GM21619 (cell line): ENCODE data around the gene CFAP97.
"Not testable (repeated sequence)": the region's sequence is repeated elsewhere in the genome, so short reads cannot be mapped to it uniquely, and the experiment has no call there.

Source experiments
- ATAC-seq: cut with Tn5 transposase; IDR thresholded peaks from one replicate; pipeline ENCODE4 v1.9.1; 2021; ENCODE audit not compliant: unreplicated experiment

CFAP97 gene

DNA sequence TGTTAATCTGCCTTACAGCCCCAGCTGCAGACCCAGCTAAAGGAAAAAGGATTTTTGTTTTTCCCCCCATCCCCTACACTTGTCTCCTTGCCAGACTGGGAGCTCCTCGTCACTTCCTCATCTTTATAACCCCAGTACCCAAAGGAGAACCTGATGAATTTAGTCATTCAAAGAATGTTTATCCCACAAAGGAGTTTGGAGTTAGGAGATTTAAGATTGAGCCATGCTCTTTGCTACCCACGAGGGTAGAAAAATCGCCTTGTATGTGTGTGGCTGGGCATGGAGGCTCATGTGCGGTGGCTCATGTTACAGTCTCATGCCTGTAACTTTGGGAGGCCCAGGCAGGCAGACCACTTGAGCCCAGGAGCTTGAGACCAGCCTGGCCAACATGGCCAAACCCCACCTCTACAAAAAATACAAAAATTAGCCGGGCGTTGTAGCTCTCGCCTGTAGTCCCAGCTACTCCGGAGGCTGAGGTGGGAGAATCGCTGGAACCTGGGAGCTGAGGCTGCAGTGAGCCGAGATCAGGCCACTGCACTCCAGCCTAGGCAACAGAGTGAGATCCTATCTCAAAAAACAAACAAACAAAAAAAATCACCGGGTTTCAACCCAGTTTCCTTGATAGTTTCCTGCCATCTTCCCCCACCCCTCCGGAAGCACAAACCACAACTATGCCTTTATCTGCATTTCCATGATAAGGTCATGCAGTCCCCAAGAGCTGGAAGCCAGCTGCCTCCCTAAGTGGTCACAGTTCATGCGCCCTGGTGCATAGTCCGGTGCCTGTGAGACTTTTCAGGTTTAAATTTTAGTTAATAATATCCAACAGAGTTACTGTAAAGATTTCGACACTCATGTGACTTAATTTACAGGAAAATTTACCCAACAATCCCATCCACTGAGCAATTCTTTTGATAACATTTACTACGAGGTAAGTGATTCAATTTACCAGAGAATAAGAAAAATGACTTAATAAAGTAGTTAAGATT lies 1.5 kb downstream of the CFAP97 start:
- no peak for ATAC-seq

DNA sequence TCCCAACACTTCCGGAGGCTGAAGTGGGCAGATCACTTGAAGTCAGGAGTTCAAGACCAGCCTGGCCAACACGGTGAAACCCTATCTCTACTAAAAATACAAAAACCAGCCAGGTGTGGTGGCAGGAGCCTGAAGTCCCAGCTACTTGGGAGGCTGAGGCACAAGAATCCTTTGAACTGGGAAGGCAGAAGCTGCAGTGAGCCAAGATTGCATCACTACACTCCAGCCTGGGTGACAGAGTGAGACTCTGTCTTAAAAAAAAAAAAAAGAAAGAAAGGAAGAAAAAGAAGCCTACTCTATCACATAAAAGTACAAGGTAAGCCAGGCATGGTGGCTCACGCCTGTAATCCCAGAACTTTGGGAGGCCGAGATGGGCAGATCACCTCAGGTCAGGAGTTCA lies 5.6 kb downstream of the CFAP97 start:
- not testable (repeated sequence) for ATAC-seq

DNA sequence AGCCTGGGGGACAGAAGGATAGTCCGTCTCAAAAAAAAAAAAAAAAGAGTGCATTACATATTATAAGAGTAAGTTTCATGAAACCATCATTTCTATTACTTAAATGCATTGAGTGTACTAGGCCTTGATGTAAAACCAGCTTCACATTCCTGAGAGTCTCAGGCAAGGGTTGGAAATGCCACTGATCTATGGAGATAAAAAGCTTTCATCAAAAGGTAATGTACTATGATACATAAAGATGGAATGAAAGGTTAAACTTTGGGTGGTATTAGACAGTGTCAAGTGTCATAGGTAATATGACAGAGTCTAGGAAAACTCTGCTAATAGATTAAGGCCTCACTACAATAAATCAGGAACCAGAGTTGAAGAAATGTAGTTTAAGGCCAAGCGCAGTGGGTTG lies 7.4 kb downstream of the CFAP97 start:
- ATAC-seq = no peak

DNA sequence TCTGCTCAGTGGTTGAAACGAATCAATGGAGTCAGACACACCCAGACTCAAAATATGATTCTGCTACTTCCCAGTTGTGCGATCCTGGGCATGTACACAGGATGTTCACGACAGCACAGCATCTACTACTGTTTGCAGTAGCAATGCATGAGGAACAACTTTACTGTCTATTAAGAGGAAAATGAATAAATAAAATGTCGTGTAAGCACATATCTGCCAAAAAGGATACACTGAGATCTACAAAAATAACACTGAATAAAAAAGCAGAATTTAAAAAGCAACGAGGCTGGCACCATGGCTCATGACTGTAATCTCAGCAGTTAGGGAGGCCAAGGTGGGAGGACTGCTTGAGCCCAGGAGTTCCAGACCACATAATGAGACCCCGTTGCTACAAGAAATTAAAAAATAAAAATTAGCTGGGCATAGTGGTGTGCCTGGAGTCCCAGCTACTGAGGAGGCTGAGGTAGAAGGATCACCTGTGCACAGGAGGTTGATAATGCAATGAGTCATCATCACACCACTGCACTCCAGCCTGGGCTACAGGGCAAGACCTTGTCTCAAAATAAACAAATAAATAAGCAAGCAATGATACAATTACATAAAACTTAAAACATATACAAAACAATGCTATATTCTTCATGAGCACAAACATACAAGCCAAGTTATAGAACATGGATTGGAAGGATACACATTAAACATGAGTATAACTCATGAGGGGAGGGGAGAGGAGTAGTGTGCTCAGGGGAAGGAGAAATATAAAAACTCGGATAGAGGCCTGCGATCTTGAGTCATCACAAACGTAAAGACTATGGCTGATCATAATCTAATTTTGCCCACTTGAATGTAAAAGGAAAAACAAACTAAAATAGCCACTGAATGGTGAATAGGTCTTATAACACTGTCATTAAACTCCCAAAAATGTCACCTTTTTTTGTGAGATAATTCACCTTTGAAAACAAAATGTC lies 8.6 kb downstream of the CFAP97 start:
- ATAC-seq = no peak

DNA sequence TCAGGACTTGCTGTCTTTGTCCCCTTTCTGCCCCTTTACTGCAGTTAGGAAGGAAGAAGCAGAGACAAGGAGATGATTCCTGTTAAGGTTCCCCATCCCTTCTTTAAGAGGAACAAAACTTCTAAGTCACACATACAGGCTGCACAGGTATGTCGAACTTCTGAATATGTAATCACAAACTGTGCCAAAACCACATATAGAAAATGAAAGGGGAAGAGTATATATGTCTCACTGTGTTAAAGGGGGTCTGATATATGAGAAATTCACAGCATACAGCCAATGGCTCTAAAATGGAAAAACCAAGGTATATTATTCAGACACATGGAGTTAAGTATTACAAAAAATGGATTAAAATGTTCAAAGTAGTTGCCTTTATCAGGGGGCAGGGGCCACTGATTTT lies 11.7 kb downstream of the CFAP97 start:
- ATAC-seq = peak; percentile 88

DNA sequence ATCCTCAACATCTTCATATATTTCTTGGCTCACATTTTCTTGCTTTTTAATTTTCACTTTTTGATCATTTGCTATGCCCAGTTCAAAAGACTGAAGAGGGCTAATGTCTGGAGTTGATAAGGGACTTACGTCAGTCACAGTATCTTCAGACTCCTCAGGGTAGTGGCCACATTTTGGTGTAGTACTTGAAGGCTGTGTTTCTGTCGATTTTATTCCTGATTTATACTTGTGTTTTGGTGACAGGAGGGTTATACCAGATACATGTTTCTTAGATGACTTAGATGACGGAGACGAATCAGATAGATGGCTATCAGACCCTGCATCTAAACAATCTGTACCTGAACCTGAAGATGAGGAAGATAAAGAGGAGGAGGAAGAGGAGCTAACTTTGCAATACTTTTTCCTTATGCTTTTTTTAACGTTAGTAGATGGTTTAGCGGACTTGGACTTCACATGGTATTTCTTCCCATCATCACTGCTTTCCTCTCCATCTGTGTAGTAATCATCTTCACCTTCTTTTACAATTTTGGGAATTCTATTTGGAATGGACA lies 13.4 kb downstream of the CFAP97 start:
- no peak for ATAC-seq

DNA sequence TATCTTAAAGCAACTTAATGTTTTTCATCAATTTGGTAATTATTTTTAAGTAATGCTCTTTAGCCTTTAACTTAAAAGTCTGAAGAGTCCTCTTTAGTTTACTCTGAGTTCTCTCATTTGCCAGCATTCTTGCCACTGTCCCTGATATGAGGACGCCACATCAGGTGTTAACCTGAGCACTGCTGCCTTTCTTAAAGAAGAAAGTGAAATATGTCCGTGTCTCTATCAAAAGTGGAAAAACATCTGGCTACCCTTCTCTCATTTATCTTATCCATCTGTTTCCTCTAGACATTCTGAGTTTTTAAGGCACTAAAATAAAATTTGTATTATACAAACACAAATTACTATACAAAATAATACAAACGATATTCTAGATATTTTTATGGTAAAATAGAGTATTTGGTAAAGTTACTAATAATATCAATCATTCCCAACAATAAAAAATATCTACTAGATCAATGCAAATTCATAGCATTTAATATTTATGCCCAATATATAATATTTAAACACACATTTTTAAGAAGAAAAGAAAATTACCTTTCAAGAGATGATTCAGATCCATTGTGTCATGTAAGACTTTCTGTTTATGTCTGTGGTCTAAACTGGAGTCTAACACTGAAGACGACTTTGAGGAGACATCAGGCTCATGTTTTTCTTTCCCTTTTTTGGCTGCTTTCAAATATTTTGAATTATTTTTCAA lies 14.0 kb downstream of the CFAP97 start:
- no peak for ATAC-seq

DNA sequence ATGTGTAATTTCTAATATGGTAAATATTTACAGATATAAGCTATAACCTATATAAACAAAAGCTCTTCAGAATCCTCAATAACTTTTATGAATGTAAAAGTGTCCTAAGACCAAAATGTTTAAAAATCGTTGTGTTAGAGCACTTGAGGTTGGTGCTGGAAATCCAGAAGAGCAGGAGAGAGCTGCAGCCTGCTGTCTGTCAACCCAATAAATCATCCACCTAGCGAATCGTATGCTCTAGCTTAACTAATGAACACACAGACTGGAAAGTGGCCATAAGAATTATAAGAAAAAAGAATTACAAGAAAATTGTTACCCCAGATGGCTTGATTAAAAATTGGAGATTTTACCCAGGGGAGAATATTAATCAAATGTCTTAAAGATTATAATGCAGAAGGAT lies 17.0 kb downstream of the CFAP97 start:
- no peak for ATAC-seq

DNA sequence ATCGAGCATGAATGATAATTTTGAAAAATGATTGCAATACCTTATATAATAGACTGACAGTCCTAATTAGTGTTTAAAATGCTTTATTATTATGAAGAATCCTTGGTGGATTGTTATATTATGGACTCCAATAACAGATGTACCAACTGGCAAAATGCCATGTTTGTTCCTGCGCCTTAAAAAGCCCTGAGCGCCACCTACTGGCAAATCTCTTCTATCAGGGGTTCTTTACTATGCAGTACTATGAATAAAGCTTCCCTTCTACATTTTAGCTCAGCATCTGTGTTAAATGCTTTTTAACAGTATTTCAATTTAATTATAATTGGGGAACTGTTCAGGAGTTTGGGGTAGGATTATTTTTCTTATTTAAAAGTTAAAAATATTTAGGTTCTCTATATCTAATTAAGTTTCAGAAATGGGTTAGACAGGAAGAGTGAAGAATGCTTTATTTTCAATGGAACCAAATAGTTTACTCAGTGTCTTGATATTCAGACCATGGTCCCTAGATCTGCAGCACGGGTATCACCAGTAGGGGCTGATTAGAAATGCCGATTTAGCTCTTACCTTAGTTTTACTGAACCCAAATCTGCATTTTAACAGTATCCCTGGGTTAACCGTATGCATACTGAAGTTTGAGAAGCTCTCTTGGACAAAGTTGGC lies 20.0 kb downstream of the CFAP97 start:
- peak; percentile 56 for ATAC-seq

DNA sequence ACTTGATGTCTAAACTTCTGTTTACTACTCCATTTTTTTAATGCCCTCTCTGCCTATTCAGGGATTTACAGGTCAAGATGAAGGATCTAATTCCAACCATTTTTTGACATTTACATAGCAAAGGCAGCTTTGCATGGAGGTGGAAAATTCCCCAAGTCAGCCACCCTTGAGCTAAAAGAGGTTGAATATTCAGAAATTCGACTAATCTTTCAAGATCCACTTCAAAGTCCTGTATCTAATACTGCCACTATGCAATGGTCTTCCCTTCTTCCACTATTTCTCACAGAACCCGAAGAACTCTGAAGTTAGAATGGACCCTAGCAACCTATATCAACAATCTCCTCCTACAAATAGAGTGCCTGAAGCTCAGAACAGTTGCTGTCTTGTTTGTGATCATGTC lies 21.6 kb downstream of the CFAP97 start:
- no peak for ATAC-seq

DNA sequence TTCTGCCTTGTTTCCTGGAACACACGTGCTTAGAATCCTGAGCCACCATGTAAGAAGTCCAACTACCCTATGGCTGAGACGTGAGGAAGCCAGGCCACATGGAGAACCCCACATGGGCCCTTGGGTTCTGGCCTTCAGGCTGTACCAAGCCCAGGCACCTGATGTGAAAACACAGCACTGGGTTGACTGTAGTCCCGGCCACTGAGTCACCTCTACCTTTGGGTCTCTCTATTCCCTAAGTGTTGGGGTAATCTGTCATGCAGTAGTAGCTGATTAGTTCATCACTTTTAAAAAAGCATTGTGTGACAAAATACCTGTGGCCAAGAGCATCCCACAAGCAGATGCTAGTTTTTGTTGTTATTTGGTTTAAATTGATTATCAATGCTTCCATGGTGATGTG lies 24.3 kb downstream of the CFAP97 start:
- ATAC-seq = no peak

DNA sequence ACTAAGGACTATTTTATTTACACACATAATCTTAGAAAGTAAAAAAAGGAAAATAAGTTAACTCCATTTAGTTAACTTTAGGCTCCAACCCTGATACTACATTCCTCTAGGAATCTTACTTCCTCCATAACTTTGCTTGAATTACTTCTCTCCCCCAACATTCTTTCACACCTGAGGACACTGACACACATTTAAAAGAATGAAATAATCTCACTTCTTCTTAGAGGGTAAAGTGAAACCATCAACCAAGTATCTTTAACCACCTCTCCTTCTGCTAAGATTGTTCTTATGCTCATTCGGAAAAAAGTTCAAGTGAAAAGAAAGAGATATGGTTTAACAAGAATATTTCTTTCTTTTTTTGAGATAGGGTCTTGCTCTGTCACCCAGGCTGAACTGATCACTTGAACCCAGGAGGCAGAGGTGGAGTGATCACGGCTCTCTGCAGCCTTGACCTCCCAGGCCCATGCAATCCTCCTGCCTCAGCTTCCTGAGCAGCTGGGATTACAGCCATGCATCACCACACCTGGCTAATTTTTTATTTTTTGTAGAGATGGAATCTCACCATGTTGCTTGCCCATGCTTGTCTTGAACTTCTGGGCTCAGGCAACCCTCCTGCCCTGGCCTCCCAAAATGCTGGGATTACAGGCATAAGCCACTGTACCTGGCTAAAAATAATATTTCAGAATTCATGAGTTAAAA lies 32.3 kb downstream of the CFAP97 start:
- peak; percentile 88 for ATAC-seq

DNA sequence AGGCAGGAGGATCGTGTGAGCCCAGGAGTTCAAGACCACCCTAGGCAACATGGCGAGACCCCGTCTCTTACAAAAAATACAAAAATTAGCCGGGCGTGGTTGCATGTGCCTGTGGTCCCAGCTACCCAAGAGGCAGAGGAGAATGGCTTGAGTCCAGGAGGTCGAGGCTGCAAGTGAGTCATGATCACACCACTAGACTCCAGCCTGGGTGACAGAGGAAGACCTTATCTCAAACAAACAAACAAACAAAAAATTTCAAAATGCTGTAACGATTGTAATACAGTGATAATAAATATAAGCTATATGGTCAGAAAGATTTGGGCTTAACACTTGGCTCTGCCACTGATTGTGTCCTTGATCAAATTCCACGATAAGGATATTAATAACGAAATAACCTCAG lies 36.6 kb downstream of the CFAP97 start:
- no peak for ATAC-seq

DNA sequence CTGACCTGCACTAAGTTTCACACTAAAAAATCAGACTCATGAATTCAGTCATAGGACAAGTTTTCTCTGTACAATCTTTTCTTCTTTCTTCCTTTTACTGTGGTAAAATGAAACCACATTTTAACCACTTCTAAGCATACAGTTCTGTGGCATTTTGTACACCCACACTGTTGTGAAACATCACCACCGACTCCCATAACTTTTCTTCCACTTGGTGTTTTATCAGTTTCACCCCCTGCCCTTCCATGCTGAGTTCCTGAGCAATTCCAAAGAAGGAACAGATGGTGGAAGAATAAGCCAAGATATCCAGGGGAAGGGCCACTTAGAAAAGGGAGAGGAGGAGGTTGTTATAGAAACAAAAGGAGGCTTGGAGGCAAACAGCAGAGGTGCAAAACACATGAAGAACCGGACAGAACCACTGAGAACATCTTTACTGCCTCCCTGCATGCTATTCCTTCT lies 38.2 kb downstream of the CFAP97 start:
- peak; percentile 98 for ATAC-seq

DNA sequence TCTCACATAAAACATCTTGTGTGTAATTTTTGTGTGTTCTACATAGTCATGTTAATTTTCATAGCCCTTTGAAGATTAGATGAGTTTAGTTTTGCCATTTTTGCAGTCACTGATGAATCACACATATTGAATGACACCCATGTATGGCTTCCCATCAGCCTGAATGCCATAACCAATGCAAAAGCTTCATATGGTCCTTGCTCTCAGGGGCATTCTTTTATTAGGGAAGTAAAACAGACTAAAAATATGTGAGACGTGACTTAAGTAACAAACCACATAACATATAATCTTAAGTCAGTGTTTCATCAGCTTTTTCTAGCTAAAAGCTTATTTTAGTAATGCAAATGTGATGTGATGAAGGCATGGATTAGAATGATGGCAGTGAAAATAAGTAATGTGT lies 52.5 kb downstream of the CFAP97 start:
- ATAC-seq = no peak

DNA sequence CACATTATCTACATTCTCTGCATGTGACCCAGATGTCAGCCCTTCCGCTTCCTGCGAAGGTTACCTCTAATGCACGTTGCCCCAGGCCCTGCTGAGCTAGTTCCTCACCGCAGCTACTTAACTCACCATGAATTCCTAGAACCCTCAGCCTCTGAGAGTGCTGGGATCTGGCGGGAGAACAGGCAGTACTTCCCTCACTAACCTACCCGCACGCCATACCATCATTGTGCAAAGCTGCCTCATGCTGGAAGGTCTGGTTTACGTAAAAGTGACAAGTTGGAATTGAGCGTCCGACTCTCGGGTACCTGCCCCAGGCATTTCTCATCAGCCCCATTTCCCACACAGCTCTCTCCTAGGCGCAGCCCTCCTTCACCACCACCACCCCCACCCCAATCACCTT lies 54.4 kb downstream of the CFAP97 start:
- ATAC-seq = no peak

DNA sequence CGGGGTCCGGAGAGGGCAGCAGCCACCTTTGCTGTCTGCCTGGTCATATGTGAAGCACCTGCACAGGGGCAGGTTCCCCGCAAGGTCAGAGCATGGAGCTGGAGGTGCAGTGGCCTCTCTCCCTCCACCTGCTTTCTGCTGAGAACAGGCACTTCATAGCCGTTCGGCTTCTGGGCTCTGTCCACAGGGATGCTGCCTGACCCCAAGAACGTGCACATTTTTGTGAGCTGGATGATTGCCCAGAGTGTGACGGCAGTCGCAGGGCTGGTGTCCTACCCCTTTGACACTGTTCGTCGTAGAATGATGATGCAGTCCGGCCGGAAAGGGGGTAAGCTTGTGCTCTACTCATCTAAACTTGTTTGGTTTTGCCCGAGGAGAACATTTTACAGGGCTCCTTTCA lies 58.2 kb downstream of the CFAP97 start:
- ATAC-seq = no peak

DNA sequence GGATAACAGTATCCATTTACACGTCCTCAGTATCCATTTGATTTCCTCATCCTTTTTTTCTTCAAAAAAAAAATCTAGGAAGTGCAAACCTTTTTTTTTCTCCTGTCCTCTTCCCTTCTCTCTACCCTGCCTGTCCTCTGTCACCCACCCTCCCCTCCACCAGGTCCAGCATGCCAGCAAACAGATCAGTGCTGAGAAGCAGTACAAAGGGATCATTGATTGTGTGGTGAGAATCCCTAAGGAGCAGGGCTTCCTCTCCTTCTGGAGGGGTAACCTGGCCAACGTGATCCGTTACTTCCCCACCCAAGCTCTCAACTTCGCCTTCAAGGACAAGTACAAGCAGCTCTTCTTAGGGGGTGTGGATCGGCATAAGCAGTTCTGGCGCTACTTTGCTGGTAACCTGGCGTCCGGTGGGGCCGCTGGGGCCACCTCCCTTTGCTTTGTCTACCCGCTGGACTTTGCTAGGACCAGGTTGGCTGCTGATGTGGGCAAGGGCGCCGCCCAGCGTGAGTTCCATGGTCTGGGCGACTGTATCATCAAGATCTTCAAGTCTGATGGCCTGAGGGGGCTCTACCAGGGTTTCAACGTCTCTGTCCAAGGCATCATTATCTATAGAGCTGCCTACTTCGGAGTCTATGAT lies 59.1 kb downstream of the CFAP97 start:
- no peak for ATAC-seq

DNA sequence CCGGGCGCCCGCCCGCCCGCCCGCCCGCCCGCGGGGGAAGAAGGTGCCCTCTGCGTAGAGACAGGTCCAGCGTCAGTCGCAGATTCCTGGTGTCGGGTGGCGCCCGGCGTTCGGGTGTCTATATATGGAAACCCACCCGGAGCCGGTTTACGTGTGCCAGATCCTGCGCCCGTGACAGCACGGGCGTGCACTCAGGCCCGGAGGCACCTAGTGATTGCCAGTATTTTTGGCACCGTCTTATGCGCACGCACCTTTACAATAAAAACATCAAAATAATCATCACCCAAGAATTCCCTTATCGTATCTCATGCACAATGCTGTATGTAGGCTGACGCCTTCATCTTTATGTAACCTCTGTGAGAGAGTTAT lies 60.2 kb downstream of the CFAP97 start:
- ATAC-seq = no peak
